GM19193 (cell line): ENCODE results near the gene QPRT.

ENCODE experiments used
- POLR2A ChIP-seq: IDR thresholded peaks from 4 replicates; pipeline ENCODE4 v1.6.1; 2011; ENCODE audit not compliant: insufficient read depth, insufficient read length; ENCODE audit errors: extremely low read depth

Gene QPRT

GRCh38 chr16:29678691-29679267, at the start of gene QPRT:
Gene QPRT (plus strand): TSS chr16:29679180. CDS start chr16:29679198, 18 bp downstream.
- peak; percentile 31 for TF ChIP-seq POLR2A

DNA sequence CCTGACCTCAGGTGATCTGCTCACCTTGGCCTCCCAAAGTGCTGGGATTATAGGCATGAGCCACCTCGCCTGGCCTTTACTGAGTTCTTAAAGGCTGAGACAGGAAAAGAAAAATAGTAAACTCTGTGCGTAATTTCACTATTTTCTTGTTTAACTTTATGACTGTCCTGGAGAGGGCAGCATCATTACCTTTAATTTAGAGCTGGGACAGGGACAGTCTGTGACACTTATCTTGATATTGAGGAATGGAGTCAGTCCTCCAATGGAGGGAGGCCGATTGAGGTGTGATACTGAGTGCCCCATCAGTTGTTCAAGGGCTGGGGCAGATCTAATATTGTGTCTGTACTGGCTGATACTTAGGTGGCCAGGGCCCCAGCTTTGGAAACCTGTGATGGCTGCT, 37.4 kb upstream of the QPRT start:
- TF ChIP-seq POLR2A = no peak

GRCh38 chr16:29643596-29643995, 35.4 kb upstream of the QPRT start:
- TF ChIP-seq POLR2A = no peak

DNA sequence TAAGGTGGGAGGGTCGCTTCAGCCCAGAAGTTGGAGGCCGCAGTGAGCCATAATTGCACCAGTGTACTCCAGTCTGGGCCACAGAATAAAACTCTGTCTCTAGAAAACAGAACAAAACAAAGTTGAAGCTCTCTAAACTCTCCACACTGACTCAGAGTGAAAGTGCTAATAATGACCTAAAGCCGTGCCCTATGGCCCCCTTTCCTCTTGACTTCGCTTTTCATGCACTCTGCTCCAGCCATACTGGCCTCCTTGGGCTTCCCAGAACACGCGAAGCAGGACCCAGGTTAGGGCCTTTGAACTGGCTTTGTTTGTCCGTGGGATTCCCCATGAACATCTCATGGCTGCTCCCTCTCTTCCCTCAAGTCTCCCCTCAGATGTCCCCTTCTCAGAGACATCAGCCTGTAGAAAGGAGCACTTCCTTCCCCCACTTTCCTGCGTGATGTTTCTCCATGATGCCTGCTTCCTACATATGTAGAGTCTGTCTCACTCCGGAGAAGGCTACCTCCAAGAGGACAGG, 34.6 kb upstream of the QPRT start:
- peak; percentile 35 for TF ChIP-seq POLR2A

- TF ChIP-seq POLR2A = no peak
Observed at GRCh38 chr16:29644973-29645693, 33.8 kb upstream of the QPRT start.

- peak; percentile 50 for TF ChIP-seq POLR2A
Observed at GRCh38 chr16:29645694-29646187, 33.2 kb upstream of the QPRT start.

GRCh38 chr16:29646947-29647346, 32.0 kb upstream of the QPRT start:
- TF ChIP-seq POLR2A = no peak

GRCh38 chr16:29649588-29650494, 29.1 kb upstream of the QPRT start:
- no peak for TF ChIP-seq POLR2A

DNA sequence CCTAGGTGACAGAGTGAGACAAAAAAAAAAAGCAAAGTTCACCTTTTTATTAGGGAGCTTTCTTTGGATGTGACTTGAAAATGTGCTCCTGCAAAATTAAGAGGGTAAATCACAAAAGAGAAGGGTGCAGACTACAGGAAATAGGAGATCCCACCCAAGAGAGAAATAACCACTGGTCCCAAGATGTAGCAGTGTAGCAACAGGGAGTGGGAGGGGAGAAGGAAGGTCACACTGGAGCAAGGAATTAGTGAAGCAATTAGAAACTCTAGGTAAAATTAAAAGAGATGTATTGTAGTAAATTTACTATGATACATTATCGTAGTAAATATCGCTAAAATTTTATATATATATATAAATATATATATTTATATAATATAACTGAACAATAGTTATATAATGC, 28.2 kb upstream of the QPRT start:
- TF ChIP-seq POLR2A = no peak

DNA sequence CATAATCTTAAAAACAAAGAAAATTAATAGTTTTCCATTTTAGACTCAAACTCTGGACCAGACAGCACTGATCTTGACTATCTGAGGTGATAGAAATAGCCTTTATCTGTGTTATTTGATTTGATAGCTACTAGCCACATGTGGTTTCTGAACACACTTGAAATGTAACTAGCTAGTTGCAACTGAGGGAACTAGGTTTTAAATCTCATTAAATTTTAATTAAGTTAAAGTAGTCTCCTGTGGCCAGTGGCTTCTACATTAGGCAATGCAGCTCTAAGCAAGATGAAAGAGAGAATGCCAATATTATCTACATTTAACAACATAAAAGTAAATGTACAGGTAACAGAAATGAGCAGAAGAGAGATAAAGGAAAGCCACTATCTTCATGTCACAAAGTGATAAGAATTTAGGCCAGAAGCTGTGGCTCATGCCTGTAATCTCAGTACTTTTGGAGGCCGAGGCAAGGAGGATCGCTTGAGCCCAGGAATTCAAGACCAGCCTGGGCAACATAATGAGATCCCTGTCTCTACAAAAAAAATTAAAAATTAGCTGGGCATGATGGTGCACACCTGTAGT, 27.1 kb upstream of the QPRT start:
- TF ChIP-seq POLR2A = no peak

DNA sequence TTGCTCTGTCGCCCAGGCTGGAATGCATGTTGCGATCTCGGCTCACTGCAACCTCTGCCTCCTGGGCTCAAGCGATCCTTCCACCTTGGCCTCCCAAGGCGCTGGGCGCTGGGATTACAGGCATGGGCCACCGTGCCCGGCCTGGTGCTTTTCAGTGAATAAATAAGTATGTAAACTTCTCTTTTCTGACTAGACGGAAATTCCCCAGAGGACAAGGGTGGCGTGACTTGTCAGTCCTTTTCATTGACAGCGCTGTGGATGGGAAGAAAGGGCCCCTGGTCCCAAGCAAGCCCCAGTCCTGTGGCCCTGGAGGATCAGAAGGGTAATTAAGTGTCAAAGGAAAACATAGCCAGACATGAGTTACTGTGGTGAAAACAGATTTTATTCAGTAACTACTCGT, 25.5 kb upstream of the QPRT start:
- TF ChIP-seq POLR2A = no peak

GRCh38 chr16:29656688-29657523, 22.1 kb upstream of the QPRT start:
- TF ChIP-seq POLR2A = no peak

GRCh38 chr16:29658705-29659104, 20.3 kb upstream of the QPRT start:
- TF ChIP-seq POLR2A = no peak
